Measurements from ENCODE around the gene SLAMF9.

Gene SLAMF9

DNA sequence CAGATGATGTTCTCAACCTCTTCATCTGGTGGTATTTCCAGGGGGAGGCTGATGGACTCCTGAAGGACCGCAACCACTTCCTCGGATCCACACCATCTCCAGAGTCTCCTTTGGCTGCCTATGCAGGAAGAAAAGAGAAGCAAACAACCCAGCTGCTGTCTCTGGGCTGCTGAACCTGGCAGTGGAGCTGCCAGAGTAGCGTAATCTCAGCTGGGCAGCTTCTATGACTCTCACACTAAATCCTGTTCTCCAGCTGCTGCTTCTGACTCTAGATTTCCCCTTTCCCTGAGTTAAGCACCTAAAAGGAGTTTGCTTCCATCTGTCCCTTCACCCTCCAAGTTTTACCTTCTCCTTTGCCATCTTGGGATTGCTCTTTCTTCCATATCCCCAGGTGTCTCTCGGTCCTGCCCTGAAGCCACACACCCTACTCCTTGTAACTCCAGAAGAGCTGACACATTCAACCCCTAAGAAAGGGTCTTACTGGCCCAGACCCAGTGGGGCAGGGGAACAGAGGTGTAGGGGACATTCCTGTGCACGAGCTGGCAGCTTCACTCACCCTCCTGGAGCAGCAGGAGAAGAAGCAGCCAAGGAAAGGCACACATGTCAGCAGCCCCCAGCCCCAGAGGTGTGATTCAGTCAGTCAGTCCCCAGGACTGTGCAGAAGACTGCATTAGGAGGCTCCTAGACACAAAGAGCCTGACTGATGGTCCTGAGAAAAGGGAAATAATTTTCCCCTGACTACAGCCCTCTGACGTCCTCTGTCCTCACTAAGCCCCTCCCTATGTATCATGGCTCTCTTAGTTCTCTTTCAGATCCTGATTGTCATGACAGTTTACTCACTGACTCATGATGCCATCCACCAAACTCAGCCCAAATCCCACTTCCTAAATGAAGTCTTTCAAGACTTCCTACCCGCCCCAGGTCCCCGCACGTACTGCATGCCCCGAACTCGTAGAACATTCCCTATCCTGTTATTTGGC lies at the start of gene SLAMF9:
Gene SLAMF9, minus strand, starts transcription at position 702 of the 980 bp plus-strand sequence. Its CDS starts 100 bp downstream, at position 602.
- DNase-seq = no peak

DNA sequence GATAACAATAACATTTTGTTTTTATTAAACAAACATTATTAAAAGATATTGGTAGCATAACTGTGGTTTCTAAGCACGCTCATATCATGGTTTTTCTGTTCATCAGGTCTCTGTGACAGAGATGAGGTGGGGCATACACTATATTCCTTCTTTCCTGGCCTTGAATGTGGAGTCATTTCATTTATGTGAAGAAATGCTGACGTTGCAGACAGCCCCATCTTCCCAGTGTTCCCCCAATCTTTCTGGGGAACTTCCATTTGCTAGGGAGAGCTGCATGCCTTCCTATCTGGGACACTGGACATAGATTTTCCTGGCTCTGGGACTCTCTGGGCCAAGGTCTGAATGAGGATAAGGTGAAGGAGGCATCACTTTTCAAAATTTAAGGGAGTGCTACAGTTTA lies 47.4 kb upstream of the SLAMF9 start:
- DNase-seq = no peak

DNA sequence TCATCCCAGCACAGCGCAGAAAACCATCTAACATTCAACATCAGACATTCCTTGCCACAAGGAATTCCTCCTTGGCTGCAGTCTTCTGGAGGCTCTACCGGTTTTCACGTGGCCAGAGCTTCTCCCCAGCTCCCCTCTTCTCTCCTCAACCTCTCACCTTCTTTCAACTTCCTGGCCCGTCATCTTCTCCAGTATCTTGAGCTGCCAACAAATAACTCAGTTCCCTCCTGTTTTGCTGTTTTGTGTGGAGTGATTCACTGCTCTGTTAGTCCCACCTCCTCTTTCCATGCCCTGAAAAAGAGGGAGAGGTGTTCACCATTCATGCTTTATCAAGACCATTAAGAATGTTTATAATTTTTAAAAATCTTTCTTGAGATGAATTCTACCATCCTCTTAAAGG lies 45.2 kb upstream of the SLAMF9 start:
- no peak for DNase-seq

DNA sequence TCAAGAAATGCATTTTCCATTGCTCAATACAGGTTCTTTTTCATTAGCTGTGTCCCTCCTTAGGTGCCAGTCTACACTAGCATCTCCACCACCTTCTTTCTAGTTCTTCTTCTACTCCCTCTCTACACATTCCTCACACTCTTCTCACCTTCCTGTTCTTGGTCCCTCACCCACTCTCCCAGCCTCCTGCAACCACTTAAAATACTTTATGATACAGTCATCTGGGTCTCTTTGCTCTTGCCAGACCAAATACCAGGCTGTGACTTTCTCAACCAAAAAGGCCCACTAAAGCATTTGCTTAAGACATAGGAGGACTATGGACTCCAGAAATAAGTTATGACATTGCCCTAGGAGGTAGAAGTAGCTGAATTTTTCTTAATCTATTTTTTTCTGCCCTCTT lies 42.6 kb upstream of the SLAMF9 start:
- DNase-seq = no peak

DNA sequence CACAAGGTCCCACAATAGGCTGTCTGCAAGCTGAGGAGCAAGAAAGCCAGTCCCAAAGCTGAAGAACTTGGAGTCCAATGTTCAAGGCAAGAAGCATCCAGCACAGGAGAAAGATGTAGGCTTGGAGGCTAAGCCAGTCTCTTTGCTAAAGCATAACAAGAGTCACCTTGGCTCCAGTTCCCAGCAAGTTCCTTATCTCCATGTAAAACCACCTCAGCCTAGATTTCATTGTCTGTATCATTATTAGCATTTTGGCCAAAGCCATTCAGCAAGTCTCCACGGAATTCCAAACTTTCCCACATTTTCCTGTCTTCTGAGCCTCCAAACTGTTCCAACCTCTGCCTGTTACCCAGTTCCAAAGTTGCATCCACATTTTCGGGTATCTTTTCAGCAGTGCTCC lies 40.9 kb upstream of the SLAMF9 start:
- DNase-seq = no peak

DNA sequence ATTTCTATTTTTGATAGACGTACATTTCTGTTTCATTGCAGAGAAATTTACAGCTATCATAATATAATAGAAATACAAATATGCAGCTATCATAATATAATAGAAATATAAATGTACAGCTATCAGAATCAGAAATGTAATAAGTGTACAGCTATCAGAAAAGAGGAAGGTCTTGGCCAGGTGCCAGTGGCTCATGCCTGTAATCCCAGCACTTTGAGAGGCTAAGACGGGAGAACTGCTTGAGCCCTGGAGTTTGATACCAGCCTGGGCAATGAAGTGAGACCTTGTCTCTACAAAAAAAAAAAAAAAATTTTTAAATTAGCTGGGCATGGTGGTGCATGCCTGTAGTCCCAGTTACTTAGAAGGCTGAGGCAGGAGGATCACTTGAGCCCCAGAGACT lies 39.9 kb upstream of the SLAMF9 start:
- DNase-seq = no peak

DNA sequence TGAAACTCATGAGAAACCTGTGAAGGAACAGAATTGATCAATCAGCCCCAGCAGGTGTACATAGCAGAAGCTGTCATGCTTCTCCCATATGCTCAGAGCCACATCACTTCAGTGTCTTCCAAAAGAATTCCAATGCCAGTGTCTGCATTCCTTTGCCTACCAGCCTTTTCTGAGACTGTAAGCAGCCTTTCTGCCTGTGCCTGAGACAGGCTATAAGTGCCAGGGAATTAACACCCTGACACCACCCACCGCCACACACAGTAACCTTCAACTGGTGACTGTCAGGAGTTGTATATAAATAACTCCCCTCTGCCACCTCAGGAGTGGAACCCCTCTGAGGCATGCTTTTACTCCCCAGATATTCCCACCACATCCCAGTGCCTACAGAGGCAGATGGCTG lies 38.1 kb upstream of the SLAMF9 start:
- DNase-seq = no peak

DNA sequence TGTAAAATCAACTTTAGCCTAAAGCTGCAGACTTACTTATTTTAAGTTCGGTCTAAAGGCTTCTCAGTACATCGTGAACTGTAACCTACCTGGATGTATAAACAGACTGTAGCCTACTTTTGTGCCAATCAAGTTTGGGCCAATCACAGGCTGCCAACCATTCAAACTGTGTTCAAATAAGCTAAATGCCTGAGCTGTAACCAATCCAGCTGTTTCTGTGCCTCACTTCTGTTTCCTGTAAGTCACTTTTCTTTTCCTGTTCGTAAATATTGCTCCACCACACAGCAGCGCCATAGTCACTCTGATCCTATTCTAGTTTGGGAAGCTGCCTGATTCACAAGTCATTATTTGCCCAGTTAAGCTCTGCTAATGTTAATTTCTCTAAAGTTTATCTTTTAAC lies 37.5 kb upstream of the SLAMF9 start:
- DNase-seq = no peak

DNA sequence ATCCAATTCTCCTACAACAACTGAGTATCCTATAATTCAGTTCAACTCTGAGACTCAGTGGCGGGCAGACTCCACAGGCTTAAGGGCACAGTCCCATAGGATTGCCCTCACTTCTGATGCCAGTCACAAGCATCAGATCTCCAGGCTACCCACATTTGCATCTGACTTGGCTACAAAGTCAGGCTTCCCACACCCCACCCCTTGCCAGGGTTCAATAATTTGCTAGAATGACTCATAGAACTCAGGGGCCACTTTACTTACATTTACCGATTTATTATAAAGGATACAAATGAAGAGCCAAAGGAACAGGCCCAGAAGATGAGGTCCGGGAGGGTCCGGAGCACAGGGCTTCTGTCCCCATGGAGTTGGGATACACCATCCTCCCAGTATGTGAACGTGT lies 36.0 kb upstream of the SLAMF9 start:
- no peak for DNase-seq

DNA sequence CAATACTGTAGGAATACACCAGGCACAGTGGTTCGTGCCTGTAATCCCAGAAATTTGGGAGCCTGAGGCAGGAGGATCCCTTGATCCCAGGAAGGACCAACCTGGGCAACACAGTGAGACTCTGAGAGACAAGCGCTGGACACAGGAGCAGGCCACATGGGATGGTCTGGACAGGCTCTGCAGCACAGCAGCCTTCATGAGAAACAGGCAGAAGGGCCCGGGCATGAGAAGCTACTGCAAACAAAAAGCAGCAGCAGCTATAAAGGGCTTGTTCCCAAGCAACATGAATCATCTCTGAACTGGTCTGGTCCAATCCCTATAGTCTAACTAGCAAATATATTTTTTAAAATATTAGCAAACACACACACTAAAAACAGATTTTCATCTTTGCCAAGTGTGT lies 35.5 kb upstream of the SLAMF9 start:
- DNase-seq = no peak

DNA sequence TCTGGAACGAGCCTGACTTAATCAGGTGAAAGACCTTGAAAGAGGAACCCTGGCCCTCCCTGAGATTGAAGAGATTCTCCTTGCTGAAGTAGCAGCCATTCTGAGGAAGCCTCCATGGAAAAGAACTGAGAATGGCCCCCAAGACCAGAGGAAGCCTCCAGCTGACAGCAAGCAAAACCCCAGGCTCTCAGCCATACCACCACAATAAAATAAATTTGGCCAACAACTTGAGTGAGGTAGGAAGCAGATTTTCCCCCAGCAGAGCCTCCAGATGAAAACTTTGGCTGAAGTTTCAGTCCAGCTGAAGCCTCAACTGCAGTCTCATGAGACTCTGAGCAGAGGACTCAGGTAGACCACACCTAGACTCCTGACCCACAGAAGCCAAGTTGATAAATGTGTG lies 34.0 kb upstream of the SLAMF9 start:
- DNase-seq = no peak

DNA sequence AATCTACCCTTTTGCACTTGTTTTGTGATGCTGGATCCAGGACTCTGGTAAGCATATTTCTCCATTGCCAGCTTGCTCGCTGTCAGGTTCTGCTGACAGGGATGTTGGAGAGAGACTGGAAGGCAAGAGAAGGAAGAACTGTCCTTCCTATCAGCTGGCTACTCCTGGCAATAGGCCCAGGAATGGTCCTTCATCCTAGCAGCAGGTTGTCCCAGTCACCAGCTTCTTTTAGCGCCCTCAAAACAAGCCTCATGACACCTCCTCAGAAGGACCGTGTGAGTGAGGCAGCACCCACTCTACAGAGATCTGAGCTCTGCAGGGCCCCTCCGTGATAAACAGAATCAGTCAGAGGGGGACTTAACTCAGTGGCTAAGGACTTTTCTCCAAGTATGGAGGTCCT lies 33.1 kb upstream of the SLAMF9 start:
- DNase-seq = no peak

DNA sequence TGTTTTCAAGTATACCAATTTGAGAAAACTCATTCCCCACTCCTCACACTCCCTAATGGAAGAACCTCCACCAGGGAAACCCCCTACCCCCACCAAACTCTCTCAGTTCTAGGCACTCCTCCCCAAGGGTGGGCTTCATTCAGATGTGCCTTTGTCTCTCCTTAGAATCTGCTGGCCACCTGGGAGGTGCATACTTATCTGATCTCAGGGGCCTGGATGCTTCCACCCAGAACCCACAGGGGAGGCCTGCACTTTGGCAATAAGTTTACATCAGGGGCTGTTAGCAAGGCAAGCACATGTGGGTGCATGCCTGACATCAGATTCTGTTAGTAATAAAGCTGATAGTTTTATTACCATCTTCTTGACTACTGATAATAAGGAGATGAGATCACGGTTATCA lies 32.5 kb upstream of the SLAMF9 start:
- no peak for DNase-seq

DNA sequence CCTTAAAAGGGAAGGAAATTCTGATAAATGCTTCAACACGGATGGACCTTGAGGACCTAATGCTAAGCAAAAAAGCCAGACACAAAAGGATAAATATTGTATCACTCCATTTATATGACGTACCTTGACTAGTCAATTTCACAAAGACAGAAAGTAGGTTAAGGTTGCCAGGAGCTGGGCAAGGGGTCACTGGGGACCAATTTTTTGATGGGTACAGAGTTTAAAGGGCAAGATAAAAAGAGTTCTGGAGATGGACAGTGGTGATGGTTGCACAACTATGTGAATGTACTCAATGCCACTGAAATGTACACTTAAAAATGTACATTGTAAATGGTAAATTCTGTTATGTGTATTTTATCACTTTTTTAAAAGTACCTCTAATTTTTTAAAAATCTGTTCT lies 32.1 kb upstream of the SLAMF9 start:
- DNase-seq = no peak

DNA sequence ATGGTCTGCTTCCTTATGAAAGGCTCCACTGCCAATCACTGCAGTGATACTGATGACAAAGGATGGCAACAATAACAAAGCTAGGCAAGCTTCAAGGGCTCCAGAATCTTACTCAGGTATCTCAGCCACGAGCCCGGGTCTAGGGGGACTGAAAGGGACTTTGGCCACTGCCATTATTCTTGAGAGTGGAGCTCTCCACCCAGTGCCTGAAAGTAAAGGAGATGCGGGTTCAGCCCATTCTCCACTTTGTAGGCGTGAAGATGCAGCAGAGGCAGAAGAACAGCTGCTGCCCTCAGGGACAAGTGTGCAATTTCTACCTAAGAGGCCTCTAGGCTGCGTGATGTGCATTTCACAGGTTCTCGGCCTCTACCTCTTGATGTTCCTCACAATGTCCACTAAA lies 31.4 kb upstream of the SLAMF9 start:
- DNase-seq = no peak

DNA sequence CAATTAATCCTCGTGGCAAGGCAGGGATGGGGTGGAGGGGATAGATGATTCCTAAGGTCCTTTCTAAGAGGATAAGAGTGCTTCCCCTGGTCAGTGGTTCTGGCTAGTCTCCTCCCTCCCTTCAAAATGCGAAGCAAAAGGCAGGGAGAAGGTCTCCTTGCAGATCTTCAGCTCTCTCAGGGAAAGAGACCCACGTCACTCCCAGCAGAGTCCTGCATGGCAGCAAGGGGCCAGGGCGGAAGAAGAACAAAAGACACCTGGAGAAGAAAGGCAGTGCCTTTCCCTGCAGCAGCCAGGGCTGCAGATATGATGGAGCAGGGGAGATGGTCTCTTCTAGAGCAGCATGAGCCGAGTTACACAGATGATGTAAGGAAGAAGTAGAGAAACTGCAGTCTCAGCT lies 29.6 kb upstream of the SLAMF9 start:
- DNase-seq = no peak

DNA sequence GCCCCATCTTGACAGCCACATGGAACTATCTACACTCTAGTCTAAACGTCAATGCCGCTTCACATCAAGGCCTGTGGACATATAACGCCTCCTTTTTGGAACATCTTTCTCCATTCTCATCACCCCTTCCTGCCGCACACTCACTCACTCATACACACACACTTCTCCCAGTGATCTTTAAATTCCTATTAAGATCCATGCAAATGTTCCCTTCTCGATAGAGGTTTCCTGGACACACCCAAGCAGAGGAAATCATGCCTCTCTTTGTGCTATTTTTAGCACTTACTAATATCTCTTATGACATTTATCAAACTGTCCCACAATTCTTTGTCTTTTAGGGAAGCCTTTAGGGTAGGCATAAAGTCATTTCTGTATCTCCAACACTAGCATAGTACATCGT lies 28.2 kb upstream of the SLAMF9 start:
- DNase-seq = no peak

DNA sequence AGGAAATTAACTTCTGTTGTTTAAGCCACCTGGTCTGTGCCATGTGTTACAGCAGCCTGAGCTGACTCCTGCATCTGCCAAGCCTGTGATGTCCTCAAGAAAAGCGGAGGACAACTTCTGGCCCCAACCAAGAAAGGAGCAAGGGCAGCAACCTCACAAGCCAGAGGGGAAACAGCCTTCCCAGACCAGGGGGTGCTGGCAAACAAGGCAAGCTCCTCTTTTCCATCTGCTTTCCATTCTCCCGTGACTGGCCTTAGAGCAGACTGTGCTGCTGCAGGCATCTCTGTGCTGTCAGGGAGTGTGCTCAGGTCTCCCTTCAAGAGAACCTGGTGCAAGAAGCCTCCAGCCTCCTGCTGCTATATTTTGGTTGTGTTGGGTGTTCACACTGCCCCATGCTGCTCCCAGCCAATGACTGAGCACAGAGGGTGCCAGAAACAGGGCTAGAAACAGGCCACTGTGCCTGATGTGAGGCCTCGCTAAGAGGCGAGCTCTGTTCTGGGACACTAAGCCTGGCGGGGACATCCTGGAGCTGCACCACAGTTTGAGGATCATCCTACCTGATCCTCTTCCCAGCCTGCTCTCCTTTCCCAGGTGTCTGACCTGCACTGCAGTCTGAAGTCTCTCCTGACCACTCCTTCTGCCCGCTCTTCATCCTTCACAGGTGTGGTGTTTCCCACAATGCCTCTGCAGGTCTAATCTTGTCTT lies 27.5 kb upstream of the SLAMF9 start:
- DNase-seq = no peak

DNA sequence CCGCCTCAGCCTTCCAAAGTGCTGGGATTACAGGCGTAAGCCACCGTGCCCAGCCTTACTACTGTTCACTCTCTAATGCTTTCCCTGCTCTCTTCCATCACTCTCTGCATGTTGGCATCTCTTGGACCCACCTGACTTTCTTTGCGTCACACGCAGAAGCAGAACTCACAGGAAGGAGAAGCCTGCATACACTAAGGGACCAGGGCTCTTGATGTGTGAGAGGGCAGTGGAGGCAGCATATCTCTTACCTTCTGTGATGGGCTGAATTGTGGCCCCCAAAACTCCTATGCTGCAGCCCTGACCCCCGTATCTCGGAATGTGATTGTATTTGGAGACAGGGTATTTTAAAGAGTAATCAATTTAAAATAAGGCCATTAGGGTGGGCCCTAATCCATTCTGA lies 26.7 kb upstream of the SLAMF9 start:
- no peak for DNase-seq

DNA sequence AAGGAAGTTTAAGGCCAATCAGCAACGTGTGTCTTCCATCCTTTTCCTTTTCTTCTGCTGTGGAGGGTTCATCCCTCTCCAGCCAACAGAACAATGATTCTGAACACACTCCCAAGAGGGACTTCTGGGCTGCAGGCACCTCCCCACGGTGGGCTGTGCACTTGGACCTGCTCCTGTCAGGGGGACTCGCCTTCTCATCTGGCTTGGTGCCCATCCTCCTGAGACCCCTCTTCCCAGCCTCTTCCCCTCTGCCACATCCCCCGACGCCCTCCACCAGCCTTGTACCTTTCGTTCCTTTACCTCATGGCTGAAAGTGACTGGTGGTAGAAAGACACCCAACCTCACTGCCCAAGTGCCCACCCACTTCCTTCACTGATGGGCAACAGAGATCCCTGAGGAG lies 26.0 kb upstream of the SLAMF9 start:
- DNase-seq = no peak

DNA sequence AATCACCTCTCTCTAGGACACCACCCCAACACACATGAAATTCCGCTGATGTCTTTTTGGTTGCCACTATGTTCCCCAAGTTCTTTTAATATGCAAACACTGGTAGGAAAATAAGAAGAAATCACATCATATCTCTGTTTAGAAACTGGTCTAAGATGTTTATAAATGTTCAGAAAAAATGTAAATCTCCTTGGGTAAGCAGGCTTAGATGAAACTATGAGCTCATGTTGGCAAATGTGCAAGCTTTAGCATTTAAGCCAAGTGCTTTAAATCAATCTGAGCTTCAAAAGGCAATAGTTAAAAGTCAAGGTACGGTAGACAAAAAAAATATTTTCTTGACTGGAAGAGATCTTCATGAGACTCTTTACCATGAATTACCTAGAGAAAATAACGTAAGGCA lies 25.2 kb upstream of the SLAMF9 start:
- DNase-seq = no peak

DNA sequence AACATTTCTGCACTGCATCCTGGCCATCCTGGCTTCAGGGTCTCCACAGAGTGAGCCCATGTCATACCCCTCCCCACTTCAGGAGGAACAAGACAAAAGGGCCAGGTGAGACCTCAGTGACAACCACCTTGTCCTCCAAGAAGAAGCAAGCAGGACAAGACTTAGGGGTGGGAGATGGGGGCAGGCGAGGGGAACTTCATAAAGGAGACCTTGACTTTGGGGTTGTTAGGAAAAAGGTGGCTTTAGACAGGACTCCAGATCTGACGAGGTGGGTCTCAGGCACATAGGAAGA lies 24.0 kb upstream of the SLAMF9 start:
- DNase-seq = no peak

DNA sequence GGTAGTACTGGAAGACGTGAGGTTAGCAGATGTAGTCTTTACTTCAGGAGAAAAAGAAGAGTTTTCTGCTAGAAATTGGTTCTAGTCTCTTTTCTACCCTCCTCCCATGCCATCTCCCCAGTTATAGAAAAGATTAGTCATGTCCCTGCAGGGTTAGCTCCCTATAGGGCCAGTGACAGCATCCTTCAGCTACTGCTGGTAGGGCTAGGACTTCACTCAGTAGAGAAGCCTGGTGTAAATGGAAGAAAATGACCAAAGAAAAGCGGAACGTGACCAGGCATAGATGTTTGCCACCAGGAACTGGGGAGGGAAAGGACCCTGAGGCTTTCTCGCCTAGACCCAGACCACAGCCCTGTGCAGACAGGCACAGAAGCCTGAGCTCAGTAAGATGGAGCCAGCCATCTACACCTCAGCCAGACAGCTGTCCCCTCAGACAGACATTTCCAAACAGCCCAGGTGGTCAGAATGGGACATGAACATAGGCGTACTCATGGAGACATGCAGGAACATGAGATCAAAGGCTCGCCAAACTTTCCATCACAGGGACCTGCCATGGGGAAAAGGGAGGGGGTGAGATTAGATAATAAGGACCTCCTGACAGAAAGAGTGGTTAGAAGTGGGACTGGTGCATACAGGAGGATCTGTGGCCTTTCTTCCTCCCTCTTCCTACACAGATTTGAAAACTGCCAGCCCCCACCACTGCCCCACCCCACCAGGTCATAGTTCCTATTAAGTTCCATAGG lies 23.5 kb upstream of the SLAMF9 start:
- DNase-seq = no peak
